Measurements from ENCODE around the gene ACYP2.
"Not testable (repeated sequence)": the region's sequence is repeated elsewhere in the genome, so short reads cannot be mapped to it uniquely, and the experiment has no call there.

ACYP2 gene

DNA sequence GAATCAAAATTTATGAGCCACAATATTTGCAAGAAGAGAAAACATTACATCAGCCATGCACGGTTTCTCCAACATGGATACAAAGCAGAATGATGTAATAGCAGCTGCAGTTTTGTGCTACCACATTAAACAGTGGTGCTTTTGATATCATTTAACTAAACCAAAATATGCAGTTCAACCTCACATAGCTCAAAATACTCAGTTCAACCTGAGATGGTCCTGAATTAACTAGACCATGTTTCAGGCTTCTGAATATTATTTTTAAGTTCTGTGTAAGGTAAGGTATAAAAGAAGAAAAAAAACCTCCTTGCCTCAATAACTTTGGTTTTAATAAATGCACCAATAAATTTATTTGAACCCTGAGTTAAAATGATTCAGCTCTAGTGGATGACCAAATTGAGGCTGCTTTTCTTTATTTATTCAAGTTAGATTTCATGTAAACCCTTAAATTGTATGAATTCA lies 159.4 kb downstream of the ACYP2 start:
- no peak for DNase-seq

DNA sequence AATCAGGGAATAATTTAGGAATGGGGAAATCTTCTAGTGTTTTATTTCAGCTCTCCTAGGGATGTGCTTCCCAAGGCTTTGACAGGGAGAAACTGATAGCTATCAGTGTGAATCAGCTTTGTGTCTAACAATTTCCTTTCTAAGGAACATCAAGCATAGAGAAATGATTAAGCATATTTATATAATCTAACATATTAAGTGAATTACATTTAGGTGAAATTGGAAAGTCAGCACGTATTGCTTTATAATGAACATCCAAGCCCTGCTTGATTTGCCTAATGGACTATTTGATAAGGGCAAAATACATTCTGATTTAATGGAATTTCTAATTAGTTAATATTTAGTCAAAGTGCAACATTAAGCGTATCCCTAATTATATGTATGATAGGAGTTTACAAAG lies 160.1 kb downstream of the ACYP2 start:
- no peak for DNase-seq

DNA sequence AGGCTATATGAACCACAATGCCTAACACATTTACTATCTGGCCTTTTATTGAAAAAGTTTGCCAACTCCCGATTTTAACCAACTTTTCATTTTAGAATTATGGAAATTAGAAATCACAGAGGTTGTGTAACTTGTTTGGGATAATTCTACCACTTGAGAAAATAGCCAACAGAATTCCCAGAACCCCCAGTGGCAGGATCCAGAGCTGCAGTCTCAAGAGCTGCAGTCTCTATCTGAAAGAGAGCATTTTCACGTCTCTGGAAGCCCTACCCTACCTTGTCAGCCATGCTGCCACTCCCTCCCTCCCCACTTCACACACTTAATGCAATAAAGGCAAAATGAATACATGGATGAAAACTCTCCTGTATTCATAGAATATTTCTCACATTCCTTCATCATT lies 164.0 kb downstream of the ACYP2 start:
- no peak for DNase-seq

DNA sequence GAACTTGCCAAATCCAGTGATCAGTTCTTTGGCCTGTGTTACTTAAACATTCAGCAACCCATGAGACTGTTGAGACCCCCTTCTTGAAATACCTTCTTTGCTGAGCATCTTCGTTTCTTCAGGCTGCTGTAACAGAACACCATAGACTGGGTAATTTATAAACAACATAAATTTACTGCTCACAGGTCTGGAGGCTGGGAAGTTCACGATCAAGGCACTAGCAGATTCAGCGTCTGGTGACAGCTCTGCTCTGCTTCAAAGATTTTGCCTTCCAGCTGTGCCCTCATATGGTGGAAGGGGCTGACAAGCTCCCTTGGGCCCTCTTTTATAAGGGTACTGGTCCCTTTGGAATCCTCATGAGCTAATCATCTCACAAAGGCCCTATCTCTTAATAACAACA lies 169.4 kb downstream of the ACYP2 start:
- no peak for DNase-seq

DNA sequence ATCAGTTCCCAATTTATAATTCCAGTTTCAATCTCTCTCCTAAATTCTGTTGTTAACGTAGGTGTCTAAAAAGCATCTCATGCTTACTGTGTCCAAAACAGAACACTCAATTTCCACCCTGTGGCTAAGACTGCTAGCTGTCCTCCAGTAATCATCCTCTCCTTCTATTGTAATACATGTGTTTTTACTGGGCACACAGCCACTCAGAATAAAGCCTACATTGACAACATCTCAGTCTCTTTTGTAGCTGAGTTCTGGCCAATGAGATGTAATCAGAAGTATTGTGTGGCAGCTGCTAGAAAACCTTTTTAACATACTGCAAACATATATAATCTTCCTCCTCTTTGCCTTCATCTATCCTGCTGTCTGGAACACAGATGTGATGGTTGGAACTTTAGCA lies 170.0 kb downstream of the ACYP2 start:
- no peak for DNase-seq

DNA sequence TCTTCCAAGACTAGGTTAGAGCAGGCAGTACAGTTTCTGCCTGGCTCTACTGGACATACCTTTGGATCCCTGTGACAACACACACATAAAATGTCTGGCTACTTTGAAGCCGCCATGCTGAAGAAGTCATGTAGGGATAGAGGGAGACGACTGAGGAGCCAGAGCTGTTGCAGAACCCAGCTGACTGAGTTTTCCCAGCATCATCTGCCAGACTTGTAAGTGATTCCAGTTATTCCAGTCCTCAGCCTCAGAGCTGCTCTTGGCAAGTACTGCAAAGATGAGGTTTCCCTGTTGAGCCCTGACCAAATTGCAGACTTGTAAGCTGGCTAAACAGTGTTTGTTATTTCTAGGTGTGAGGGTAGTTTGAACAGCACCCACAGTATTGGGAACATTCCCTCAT lies 172.1 kb downstream of the ACYP2 start:
- no peak for DNase-seq

DNA sequence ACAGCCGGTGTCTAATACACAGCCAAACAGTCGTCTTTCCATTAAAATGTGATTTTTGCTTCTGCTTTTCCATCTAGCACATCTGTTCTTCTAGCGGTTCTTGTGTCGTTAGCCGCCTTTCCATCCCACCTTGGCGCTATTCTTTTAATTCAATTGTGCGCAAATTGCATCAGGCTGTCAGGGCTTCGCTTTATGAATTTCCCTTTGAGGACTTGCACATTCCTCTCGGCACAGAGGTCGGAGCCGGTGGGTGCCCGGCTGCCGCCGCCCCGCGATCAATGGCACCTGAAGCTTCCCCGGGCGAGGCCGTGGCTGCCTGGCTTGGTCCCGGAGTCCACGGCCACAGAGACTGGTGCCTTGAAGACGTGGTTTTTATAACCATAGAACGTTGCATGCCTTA lies 174.5 kb downstream of the ACYP2 start:
- DNase-seq: no peak

DNA sequence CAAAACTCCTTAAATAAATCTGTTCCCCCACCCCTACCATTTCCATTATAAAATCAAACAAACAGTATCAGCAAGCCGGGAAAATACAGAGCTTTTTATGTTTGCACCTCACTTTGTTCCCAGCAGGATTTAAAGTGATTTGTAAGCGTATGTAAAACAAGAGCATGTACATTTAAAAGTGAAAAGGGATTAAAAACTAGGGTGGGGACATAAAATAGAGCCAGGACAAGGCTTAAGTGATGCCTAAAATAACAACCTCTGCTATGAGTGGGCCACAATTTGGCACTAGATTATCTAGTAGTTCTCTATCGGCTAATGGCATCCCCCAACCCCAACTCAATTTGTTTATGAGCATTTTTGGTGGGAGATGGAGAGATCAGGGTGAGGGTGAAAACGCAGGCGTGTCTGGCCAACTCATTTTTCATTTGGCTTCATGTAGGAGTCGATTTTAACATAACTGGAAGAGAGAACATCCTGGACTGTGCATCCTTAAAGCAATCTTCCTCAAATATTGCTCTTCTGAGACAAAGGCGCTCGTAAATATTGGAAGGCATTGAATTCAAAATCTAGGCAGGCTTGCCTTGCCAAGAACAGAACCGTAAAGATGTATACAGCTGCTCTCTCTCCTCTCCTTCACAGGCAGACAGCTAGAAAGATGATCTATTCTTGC lies 175.1 kb downstream of the ACYP2 start:
- no peak for DNase-seq

DNA sequence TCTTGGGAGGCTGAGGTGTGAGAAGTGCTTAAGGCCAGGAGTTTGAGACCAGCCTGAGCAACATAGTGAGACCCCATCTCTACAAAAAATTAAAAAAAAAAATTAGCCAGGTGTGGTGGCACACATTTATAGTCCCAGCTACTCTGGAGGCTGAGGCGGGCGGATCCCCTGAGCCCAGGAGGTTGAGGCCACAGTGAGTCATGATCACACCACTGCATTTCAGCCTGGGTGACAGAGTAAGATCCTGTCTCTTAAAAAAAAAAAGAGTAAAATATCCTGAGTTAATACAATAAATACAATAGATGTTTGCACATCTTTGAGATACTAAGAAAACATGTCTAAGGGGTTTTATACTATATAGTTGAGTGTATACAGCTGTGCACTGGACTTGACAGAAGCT lies 179.2 kb downstream of the ACYP2 start:
- DNase-seq: not testable (repeated sequence)

DNA sequence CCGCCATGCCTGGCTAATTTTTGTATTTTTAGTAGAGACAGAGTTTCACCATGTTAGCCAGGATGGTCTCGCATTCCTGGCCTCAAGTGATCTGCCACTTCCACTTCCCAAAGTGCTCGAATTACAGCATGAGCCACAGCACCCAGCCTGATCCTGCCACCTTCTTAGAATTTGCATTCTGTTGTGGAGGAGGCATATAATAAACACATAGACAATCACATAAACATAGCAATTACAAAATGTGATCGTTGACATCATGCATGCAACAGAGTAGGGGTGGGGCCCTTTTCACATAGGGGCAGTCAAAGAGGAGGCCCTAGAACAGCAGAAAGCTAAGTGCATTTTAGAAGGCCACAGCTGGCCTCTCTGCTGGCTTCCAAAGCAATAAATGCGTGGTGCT lies 180.5 kb downstream of the ACYP2 start:
- DNase-seq: no peak

DNA sequence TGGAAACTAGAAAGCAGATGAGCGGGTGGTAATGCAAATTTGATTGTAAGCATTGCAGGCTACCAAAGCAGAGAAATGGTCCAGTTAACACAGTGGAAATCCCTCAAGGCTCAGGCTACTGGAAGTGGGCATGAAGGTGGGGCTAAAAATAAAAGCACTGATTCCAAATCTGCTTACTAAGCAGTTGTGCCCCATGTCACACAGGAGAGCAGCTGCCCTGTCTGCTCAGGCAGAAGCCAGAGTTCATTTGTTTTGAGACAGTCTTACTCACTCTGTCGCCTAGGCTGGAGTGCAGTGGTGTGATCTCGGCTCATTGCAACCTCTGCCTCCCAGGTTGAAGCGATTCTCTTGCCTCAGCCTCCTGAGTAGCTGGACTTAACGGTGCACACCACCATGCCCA lies 183.1 kb downstream of the ACYP2 start:
- no peak for DNase-seq

DNA sequence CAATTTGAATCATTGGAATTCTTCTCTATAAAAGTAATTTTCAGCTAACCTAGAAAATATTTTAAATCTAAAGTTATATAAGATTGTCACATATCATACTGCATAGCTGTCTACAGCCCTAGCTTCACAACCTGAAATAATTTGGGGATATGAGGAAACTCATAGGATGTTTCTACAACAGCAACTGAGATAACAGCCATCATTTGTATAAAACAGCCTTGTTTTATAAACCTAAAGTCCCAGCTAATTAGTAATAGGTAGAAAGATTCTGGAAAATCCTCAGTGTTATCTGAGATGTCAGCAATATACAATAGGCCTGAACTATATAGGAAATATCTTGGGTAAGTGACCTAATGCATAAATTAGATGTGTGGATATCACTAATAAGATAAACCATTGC lies 188.2 kb downstream of the ACYP2 start:
- DNase-seq: no peak

DNA sequence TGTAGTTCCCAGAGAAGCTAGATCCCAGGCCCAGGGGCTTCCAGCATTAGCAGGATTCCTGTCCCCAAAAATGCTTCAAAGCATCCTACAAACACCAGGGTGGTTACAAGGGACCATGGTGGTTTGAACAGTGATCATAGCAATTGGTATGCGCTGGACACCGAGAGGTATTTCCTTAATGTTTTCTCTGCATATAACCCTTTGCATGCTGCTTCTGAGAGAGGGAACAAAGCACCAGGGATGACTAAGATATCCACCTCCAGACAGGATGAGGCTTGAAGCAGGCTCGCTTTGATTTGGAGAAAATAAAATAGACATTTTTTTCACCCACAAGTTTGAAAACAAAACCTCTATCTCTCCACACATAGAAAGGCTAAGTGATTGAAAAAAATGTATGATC lies 191.1 kb downstream of the ACYP2 start:
- DNase-seq: no peak

DNA sequence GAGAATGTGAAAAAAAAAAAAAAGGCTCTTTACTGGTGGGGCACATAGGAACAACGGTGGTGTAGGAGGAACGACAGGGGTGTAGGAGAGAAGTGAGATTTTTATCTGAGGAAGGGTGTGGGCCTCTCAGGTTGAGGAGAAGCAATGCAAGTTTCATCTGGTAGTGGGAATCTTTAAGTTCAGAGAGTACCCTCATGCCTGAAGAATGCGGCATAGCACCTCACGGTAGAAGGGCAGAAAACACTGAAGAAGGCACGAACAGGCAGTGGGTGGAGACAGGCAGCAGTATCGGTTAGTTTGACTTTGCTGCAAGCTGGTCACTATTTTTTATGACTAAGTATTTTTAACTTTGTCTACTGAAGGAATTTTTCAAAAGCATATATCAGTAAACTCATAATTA lies 192.8 kb downstream of the ACYP2 start:
- no peak for DNase-seq

DNA sequence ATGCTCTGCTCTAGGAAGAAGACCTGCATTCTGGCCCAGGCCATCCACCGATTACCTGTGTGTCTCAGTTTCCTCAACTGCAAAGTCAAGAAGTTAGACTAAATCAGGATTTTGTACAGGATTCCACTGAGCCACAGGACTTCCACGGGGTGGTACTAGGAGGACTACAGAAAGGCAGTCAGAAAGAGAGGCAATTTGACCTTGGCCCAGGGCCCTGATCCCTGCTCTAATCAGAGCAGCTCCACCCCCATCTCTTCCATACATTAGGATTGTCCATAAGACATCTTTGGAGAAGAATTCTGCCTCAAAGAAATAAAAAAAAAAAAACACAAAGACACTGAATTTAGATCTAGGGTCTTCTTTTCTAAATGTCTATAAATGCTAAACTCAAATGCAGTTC lies 193.4 kb downstream of the ACYP2 start:
- DNase-seq: no peak

DNA sequence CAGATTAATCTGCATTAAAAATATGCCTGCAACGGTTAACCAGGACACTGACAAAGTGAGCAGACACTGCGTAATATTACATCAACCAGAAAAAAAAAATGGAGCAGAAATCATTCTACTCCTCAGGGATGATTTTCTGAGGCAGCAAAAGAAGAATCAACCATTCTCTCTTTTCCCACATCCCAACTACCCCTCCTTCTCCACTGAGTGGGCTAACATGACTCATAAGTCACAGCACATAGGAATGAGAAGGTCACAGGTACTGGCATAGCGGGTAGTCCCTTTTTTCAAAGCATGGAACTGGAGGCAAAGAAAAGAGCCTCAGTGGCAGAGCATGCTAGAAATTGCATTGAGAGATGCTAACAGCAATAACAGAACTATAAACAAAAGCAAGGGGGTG lies 194.9 kb downstream of the ACYP2 start:
- DNase-seq: no peak

DNA sequence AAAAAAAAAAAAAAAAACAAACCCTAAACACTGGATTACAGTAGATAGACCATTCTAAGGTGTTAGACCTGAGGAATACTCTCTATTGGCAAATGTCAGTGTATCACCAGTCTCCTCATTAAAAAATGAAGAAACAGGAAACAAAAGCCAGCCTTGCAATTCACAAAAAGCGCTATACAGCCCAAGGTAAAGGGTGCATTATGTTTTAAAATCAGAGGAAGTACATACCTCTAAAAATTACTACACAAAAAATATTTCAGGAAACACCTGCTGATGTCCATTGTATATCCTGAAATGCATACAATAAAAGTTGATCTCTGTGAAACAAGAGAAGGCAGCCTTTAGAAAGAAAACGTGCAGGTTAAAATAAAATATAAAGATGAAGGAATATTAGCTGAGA lies 195.5 kb downstream of the ACYP2 start:
- DNase-seq: no peak

DNA sequence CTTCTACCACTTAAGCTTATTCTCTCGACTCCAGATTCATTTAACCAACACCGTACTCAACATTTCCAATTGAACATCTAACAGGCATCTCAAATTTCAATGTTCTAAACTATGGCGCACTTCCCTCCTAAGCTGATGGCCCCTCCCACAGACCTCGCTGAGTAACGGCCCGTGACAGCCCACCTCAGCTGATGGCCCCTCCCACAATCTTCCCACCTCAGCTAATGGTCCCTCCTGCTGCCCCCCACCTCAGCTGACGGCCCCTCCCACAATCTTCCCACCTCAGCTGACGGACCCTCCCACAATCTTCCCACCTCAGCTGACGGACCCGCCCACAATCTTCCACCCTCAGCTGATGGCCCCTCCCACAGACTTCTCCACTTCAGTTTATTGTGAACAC lies 197.7 kb downstream of the ACYP2 start:
- no peak for DNase-seq

DNA sequence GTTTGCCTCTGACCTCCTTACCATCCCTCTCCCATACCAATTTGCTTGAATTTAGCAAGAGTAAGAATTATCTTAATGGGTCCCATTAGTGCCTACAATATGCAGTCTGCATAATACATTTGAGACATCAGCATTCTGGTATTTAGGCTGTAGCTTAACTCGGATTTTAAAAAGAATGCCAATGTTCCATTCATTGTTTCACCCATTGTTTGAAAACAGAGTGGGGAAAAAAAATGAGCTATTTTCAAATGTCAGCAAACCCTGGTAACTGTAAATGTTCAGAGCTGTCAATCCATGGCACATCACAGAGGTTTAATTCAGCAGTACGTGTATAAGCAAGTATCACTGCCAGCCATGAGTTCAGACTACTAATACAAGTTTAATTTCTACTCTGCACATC lies 202.6 kb downstream of the ACYP2 start:
- no peak for DNase-seq

DNA sequence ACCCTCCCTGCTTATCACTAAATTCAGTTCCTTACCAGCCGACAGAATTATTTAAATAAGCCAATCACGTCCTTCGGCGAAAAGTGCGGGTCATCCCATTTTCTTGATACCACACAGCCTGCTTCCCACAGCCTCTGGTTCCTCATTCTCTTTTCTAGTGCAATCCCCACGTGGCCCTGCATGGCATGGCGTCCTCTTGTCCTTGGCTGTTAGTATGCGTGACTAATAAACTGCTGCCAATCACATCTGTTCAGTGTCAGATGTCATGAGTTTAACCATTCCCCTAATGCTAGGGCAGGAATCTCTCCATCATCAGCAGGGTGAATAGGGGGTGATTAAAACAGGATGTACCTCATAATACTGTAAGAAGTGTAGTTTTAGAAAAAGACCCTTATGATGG lies 203.4 kb downstream of the ACYP2 start:
- DNase-seq: no peak

DNA sequence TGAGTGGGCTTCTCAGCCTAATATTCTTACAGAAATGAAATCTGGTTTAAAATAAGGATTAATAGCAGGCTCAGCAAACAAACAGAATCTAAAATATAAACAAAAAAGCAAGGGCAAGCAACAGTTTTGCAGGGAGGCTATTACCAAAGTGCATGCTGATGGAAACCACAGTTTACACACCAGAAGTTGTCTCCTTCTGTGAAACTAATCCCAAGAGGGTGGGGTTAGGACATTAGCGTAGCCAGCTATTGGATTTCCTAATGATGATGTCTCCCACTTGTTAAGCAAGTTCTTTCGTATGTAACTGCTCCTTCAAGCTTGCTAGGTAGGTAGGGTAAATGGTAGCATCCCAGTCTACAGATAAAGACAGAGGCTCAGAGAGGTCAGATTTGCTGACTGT lies 205.6 kb downstream of the ACYP2 start:
- no peak for DNase-seq

DNA sequence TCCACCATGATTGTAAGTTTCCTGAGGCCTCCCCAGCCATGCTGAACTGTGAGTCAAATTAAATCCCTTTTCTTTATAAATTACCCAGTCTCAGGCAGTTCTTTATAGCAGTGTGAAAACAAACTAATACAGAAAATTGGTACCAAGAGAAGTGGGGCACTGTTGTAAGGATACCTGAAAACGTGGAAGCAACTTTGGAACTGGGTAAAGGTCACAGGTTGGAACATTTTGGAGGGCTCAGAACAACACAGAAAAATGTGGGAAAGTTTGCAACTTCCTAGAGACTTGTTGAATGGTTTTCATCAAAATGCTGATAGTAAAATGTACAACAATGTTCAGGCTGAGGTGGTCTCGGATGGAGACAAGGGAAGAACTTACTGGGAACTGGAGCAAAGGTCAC lies 209.1 kb downstream of the ACYP2 start:
- not testable (repeated sequence) for DNase-seq

DNA sequence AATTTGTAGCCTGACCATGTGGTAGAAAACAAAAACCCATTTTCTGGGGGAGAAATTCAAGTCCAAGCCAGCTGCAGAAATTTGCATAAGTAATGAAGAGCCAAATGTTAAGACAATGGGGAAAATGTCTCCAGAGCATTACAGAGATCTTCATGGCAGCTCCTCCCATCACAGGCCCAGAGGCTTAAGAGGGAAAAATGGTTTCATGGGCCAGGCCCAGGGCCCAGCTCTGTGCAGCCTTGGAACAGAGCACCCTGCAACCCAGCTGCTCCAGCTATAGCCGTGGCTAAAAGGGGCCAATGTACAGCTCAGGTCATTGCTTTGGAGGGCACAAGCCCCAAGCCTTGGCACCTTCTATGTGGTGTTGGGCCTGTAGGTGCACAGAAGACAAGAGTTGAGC lies 209.7 kb downstream of the ACYP2 start:
- DNase-seq: no peak

DNA sequence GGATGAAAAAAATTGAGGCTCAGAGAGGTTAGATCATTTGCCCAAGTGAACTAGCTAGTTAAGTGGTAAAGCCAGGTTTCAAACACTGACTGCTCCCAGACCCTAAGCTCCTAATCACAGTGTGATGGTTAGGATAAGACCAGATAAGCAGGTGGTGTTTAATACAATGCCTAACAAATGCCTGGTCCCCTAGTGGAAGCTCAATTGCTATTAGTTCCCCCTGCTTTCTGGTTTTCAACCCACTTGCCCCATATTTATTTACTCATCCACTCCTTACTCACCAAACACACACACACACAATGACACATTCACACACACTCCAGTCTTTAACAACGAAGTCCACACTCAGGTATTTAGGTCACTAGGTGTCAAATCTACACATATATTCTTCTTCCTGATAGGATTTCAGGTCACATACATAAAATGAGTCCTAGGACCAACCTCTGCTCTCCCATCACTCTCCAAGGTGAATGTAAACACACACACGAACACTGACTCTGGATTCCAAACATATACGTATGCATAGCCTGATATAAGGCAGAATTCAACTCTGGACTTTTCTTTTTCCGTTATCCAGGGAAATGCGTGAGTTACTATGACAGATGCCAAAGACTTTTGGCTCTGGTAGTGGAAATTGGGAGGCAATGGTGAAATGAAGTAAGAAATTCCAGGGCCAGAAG lies 214.2 kb downstream of the ACYP2 start:
- DNase-seq: no peak
